Peyer's patch (tissue), 4 donors: ENCODE results near the gene MGLL.

Experiments used
- CTCF ChIP-seq, 6 experiments: fragments of 450-650 bp in 4 of 6; fragments of 200-600 bp in 2 of 6; sonication (generic) in 1 of 6; IDR thresholded peaks; one replicate each; pipeline ENCODE4 v1.5.1; 2017 to 2019; ENCODE audit warnings: antibody characterized with exemption in 6 of 6, mild to moderate bottlenecking in 3 of 6, moderate library complexity in 1 of 6
- POLR2A ChIP-seq, 2 donors: fragments of 450-650 bp; IDR thresholded peaks; one replicate each; pipeline ENCODE4 v1.5.1; 2017; ENCODE audit warnings: antibody characterized with exemption in 2 of 2, mild to moderate bottlenecking in 2 of 2, moderate library complexity in 2 of 2

GRCh38 chr3:127856801-127857200 is 34.5 kb upstream of the MGLL start:
- TF ChIP-seq CTCF (IDR thresholded peaks at IDR 0.05) (no peak), POLR2A (IDR thresholded peaks at IDR 0.05) (no peak)
